Body of pancreas (tissue), 4 donors: ENCODE measurements around the gene RTKN2. TPM values are rescaled to one million over a fixed set of nuclear protein-coding genes. Genes with fewer than 3 reads are reported as not detected.
"Not testable (repeated sequence)": the region's sequence is repeated elsewhere in the genome, so short reads cannot be mapped to it uniquely, and the experiment has no call there.

Source experiments
- ATAC-seq: fragments of 150-250 bp; one replicate; pipeline ENCODE4 v1.9.1; 2016
- DNase-seq, 4 donors: peaks; one replicate each; pipeline ENCODE4 v3.0.0-alpha.2; 2019
- H3K27ac ChIP-seq, 4 donors: fragments of 200-600 bp; sonication (generic); 1 replicate in 3 of 4; 2 replicates in 1 of 4; pipeline versions ENCODE4 v1.5.1 to v1.6.1; 2016 to 2019; ENCODE audit warnings: mild to moderate bottlenecking in 1 of 4, mixed read lengths in 1 of 4, moderate library complexity in 1 of 4
- H3K27me3 ChIP-seq, 2 donors: fragments of 200-600 bp; sonication (generic); one replicate each; pipeline ENCODE4 v1.6.0; 2016; ENCODE audit warnings: mild to moderate bottlenecking in 1 of 2
- H3K36me3 ChIP-seq, 2 donors: fragments of 200-600 bp; sonication (generic); replicated peaks in 1 of 2; 2 replicates each; pipeline ENCODE4 v1.5.1; 2016; ENCODE audit warnings: low read depth in 2 of 2; ENCODE audit not compliant: insufficient read depth in 1 of 2
- H3K4me1 ChIP-seq: fragments of 200-600 bp; sonication (generic); one replicate; pipeline ENCODE4 v1.6.0; 2016
- H3K4me3 ChIP-seq, 2 donors: fragments of 200-600 bp; sonication (generic); 1 replicate in 1 of 2; 2 replicates in 1 of 2; pipeline ENCODE4 v1.5.1; 2016 to 2019
- H3K9me3 ChIP-seq, 3 donors: fragments of 200-600 bp; sonication (generic); 1 replicate in 2 of 3; 2 replicates in 1 of 3; pipeline ENCODE4 v1.5.1; 2016
- POLR2A ChIP-seq, 3 donors: fragments of 450-650 bp; IDR thresholded peaks; one replicate each; pipeline ENCODE4 v1.6.1; 2016; ENCODE audit warnings: antibody characterized with exemption in 3 of 3, mild to moderate bottlenecking in 2 of 3
- WGBS, 2 donors: methylation state at CpG; one replicate each; pipeline ENCODE4 v1.1.5; 2017; 5-methylcytosine and 5-hydroxymethylcytosine counted together
- intact Hi-C: fragments of 100-400 bp; cut with DNase I; formaldehyde crosslinking; loops from one replicate; pipeline ENCODE4 v1.15.1; 2023
- total RNA-seq, 2 donors: library from RNA; depleted of rRNA; stranded (reverse); fragments of >200 nt; gene quantifications; one replicate each; pipeline ENCODE4 v1.1.0, GENCODE V29; 2016
- TF ChIP-seq, protein P1 (sequence below), 7 experiments: fragments of 450-650 bp in 4 of 7; fragments of 200-600 bp in 3 of 7; sonication (generic) in 3 of 7; IDR thresholded peaks; one replicate each; pipeline ENCODE4 v1.5.1; 2016 to 2019; ENCODE audit warnings: antibody characterized with exemption in 7 of 7

The RTKN2 gene
- total RNA-seq, 2 donors from 2014 or later: 0.33 TPM; not detected in 1

DNA sequence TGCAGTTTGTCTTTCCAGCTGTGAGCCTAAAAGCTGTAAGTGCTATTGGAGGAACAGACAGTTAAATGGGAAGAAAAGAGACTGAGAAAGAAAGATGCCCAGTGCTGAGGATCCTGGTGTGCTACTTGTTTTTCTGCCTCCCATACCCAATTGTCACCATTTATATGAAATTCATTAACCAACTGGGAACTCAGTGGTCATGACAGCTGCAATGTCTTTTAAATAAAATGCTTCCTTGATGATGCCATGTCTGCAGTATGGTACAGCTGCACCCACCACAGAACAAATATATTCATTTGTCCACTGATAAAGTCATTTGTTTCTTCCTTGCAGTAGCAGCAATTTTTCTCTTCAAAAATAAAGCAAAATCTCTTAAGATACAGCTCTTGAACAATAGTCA lies 15.6 kb upstream of the RTKN2 start:
- H3K36me3 ChIP-seq: no peaks in the 10 kb centered on the region
- H3K9me3 ChIP-seq: no peaks in the 10 kb centered on the region
- TF ChIP-seq, protein P1, sequence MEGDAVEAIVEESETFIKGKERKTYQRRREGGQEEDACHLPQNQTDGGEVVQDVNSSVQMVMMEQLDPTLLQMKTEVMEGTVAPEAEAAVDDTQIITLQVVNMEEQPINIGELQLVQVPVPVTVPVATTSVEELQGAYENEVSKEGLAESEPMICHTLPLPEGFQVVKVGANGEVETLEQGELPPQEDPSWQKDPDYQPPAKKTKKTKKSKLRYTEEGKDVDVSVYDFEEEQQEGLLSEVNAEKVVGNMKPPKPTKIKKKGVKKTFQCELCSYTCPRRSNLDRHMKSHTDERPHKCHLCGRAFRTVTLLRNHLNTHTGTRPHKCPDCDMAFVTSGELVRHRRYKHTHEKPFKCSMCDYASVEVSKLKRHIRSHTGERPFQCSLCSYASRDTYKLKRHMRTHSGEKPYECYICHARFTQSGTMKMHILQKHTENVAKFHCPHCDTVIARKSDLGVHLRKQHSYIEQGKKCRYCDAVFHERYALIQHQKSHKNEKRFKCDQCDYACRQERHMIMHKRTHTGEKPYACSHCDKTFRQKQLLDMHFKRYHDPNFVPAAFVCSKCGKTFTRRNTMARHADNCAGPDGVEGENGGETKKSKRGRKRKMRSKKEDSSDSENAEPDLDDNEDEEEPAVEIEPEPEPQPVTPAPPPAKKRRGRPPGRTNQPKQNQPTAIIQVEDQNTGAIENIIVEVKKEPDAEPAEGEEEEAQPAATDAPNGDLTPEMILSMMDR (IDR thresholded peaks at IDR 0.05): no peak
- no peak for TF ChIP-seq POLR2A (IDR thresholded peaks at IDR 0.05)
- ATAC-seq (no peak), DNase-seq (no peak)
- no peak overlapping the region for H3K27ac ChIP-seq
- no peak overlapping the region for H3K4me3 ChIP-seq
- no peaks in the 10 kb centered on the region for H3K4me1 ChIP-seq
- H3K27me3 ChIP-seq: no peaks in the 10 kb centered on the region
- intact Hi-C loops: no loop called here

DNA sequence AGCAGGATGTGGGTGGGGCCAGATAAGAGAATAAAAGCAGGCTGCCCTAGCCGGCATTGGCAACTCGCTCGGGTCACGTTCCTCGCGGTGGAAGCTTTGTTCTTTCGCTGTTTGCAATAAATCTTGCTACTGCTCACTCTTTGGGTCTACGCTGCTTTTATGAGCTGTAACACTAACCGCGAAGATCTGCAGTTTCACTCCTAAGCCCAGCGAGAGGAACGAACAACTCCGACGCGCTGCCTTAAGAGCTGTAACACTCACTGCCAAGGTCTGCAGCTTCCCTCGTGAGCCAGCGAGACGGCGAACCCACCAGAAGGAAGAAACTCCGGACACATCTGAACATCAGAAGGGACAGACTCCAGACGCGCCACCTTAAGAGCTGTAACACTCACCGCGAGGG lies 12.7 kb upstream of the RTKN2 start:
- H3K36me3 ChIP-seq, H3K27me3 ChIP-seq, intact Hi-C loops, H3K4me1 ChIP-seq, H3K9me3 ChIP-seq, H3K27ac ChIP-seq, DNase-seq, H3K4me3 ChIP-seq, ATAC-seq: not testable (repeated sequence)
- 92 to 93% methylated on average over 24 of the region's 24 CpGs for WGBS, 2 donors

DNA sequence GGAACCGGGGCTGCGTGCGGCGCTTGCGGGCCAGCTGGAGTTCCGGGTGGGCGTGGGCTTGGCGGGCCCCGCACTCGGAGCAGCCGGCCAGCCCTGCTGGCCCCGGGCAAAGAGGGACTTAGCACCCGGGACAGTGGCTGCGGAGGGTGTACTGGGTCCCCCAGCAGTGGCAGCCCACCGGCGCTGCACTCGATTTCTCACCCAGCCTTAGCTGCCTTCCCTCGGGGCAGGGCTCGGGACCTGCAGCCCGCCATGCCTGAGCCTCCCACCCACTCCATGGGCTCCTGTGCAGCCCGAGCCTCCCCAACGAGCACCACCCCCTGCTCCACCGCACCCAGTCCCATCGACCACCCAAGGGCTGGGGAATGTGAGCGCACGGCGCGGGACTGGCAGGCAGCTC lies 11.7 kb upstream of the RTKN2 start:
- H3K27ac ChIP-seq, H3K4me3 ChIP-seq, H3K9me3 ChIP-seq, DNase-seq, H3K4me1 ChIP-seq, intact Hi-C loops, H3K36me3 ChIP-seq, H3K27me3 ChIP-seq, ATAC-seq: not testable (repeated sequence)
- 89% methylated on average over 24 of the region's 28 CpGs; no CpG with 5 or more reads in 1 of the 2 donors for WGBS, 2 donors

DNA sequence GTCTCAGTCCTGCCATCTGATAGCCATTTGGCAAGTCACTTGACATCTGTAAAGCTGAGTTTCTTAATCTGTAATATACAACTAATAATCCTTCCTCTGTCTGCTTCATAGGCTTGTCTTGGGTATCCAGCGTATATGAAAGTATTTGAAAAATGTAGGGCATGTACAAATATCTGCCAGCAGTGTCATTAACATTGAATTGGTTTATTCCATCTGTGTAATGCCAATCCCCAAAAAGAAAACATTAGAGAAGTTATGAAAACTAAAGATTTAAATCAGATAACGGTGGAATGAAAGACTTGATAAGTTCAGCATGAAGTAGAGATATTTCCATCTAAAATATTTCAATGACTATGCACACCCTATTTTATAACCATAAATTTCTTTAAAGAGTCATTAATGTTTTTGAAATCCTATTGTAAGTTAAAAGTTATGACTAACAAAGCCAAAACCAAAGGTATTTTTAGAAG lies 9.8 kb upstream of the RTKN2 start:
- ATAC-seq (no peak), DNase-seq (no peak)
- H3K9me3 ChIP-seq: no peaks in the 10 kb centered on the region
- H3K27ac ChIP-seq: no peak overlapping the region
- H3K4me3 ChIP-seq: no peak overlapping the region
- no peaks in the 10 kb centered on the region for H3K36me3 ChIP-seq
- H3K27me3 ChIP-seq: no peaks in the 10 kb centered on the region
- no peak for TF ChIP-seq POLR2A (IDR thresholded peaks at IDR 0.05)
- TF ChIP-seq, protein P1 (IDR thresholded peaks at IDR 0.05): no peak
- intact Hi-C loops: no loop called here
- no peaks in the 10 kb centered on the region for H3K4me1 ChIP-seq
- 13 to 26% methylated on average over 2 of the region's 2 CpGs for WGBS, 2 donors

DNA sequence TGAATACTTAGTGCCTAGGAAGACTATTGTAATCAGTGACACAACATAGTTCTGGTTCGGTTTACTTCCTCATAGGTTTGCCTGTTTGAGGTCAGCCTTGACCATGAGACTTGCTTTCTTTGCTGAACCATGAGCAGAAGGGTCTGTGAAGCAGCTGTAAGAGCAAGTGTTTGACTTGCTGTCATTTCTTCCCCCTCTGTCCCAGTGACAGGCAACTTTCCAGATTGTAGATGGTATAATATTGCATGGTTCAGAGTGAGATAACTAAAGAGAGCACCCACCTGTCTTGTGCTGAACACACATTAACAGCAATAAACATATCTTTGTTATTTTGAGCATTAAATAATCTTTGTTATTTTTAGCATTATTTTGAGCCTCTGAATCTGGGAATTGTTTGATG lies 9.3 kb upstream of the RTKN2 start:
- H3K9me3 ChIP-seq: no peaks in the 10 kb centered on the region
- no peak overlapping the region for H3K27ac ChIP-seq
- H3K36me3 ChIP-seq: no peaks in the 10 kb centered on the region
- no peak for ATAC-seq
- intact Hi-C loops: no loop called here
- no peak for TF ChIP-seq POLR2A (IDR thresholded peaks at IDR 0.05)
- TF ChIP-seq, protein P1 (IDR thresholded peaks at IDR 0.05): no peak
- no peak for DNase-seq
- H3K27me3 ChIP-seq: no peaks in the 10 kb centered on the region
- H3K4me1 ChIP-seq: no peaks in the 10 kb centered on the region
- H3K4me3 ChIP-seq: no peak overlapping the region
- WGBS, 2 donors: 54 to 80% methylated on average over 1 of the region's 1 CpG

DNA sequence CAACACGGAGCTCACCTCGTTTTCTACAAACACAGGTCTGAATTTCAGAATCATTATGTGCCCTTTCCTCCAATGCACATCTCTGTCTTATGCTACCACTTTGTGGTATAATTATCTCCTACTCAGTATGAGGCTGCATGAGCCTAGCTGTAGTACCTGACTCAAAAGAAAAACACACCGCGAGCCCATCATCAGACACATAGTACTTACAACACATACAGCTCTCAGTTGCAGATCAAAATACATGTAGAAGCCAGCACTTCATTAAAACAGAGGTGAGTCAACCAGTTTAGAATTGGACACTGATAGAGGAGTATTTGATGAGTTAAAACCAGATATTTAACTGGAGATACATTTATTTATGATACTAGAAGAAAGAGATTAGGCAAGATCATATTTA lies 1.4 kb upstream of the RTKN2 start:
- intact Hi-C loops: no loop called here
- TF ChIP-seq, protein P1 (IDR thresholded peaks at IDR 0.05): no peak
- no peak for TF ChIP-seq POLR2A (IDR thresholded peaks at IDR 0.05)
- no peaks in the 10 kb centered on the region for H3K27me3 ChIP-seq
- H3K27ac ChIP-seq: no peak overlapping the region
- peaks cover 6% of the 10 kb centered on the region for H3K4me1 ChIP-seq
- DNase-seq: no peak
- no peaks in the 10 kb centered on the region for H3K36me3 ChIP-seq
- 74 to 79% methylated on average over 4 of the region's 4 CpGs for WGBS, 2 donors
- ATAC-seq: no peak
- H3K9me3 ChIP-seq: no peaks in the 10 kb centered on the region
- H3K4me3 ChIP-seq: no peak overlapping the region
